ENCODE data around the gene SLC39A9. TPM values are rescaled to one million over a fixed set of nuclear protein-coding genes. Genes with fewer than 3 reads are reported as not detected.

Gene SLC39A9
- total and polyA plus RNA-seq, 7 experiments from 2014 or later: 12.3 to 50.3 (median 34.4) TPM

DNA sequence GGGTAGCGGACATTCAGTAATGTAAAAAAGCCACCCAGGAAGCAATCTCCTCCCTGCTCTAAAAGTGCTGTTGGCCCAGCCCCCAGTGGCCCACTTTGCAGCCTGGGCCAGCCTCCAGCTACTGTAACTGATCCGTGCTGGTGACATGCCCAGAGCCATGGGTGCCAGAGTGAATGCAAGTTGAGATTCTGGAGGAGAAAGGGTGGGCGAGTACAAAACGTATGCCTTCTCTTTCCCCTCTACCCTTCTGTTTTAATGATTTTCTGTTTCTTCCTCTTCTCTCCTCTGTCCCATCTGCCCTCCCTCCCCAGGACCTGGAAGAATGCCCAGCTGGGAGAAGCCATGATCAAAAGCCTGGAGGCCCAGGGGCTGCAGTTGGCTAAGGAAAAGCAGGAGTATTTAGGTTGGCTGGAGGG, 102.9 kb downstream of the SLC39A9 start:
- DNase-seq (no peak), ATAC-seq (no peak)
- no peaks in the 10 kb centered on the region for H3K36me3 ChIP-seq (ENCODE audit: control insufficient read depth in 2 of 3, insufficient read depth in 3 of 3, low read length in 3 of 3)
- no peaks in the 10 kb centered on the region for H3K4me1 ChIP-seq (ENCODE audit: control insufficient read depth in 2 of 2, insufficient read depth in 2 of 2, low read length in 2 of 2)
- H3K27me3 Mint-ChIP-seq: peaks cover 0 to 8% (median 4%) of the 10 kb centered on the region in 5 donors
- H3K9me3 Mint-ChIP-seq: no peaks in the 10 kb centered on the region
- no peaks in the 10 kb centered on the region for H3K4me1 Mint-ChIP-seq
- ChIA-PET POLR2A (no interaction called here), CTCF (no interaction called here)
- H3K36me3 Mint-ChIP-seq: no peaks in the 10 kb centered on the region
- H3K27ac Mint-ChIP-seq: no peak overlapping the region
- H3K9me3 ChIP-seq (ENCODE audit: control insufficient read depth in 2 of 3, low read length in 3 of 3): no peaks in the 10 kb centered on the region
- H3K4me3 Mint-ChIP-seq: no peak overlapping the region
- no peak overlapping the region for H3K27ac ChIP-seq (ENCODE audit: low read depth, low read length)
- H3K4me3 ChIP-seq (ENCODE audit: low read length): no peak overlapping the region
- no peaks in the 10 kb centered on the region for H3K27me3 ChIP-seq (ENCODE audit: control insufficient read depth in 2 of 2, insufficient read depth in 2 of 2, low read length in 2 of 2)
- intact Hi-C loops (cut with micrococcal nuclease): no loop called here

DNA sequence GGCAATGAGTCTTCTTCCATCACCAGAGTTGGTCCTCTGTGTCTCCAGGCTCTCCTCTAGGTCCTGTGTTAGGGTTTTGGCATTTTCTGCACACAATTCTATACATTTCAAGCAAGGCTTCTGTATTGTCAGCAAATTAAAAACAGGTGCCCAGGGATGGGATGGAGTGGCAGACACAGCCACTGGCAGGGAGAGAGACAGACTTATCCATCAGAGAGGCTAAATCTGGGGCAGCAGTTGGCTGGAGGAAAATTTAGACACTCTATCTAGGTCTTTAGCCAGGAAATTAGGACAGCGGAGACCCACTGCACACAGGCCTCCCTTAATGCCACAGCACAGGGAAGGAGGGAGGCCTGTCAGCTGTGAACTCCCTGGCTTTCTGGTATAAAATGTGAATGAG, 106.3 kb downstream of the SLC39A9 start:
- H3K9me3 Mint-ChIP-seq: no peaks in the 10 kb centered on the region
- POLR2A ChIA-PET: no interaction called here
- Histone ChIP-seq H3K27me3 (ENCODE audit: control insufficient read depth in 2 of 2, insufficient read depth in 2 of 2, low read length in 2 of 2) (no peaks in the 10 kb centered on the region), H3K27ac (ENCODE audit: low read depth, low read length) (no peak overlapping the region), H3K4me1 (ENCODE audit: control insufficient read depth in 2 of 2, insufficient read depth in 2 of 2, low read length in 2 of 2) (no peaks in the 10 kb centered on the region), H3K4me3 (ENCODE audit: low read length) (no peak overlapping the region), H3K9me3 (ENCODE audit: control insufficient read depth in 2 of 3, low read length in 3 of 3) (no peaks in the 10 kb centered on the region), H3K36me3 (ENCODE audit: control insufficient read depth in 2 of 3, insufficient read depth in 3 of 3, low read length in 3 of 3) (no peaks in the 10 kb centered on the region)
- intact Hi-C loops (cut with micrococcal nuclease): no loop called here
- H3K4me1 Mint-ChIP-seq: no peaks in the 10 kb centered on the region
- CTCF ChIA-PET: no interaction called here
- H3K36me3 Mint-ChIP-seq: no peaks in the 10 kb centered on the region
- peaks cover 0 to 11% (median 6%) of the 10 kb centered on the region in 5 donors for H3K27me3 Mint-ChIP-seq
- DNase-seq: no peak
- no peak for ATAC-seq
- no peak overlapping the region for H3K4me3 Mint-ChIP-seq
- no peak overlapping the region for H3K27ac Mint-ChIP-seq

DNA sequence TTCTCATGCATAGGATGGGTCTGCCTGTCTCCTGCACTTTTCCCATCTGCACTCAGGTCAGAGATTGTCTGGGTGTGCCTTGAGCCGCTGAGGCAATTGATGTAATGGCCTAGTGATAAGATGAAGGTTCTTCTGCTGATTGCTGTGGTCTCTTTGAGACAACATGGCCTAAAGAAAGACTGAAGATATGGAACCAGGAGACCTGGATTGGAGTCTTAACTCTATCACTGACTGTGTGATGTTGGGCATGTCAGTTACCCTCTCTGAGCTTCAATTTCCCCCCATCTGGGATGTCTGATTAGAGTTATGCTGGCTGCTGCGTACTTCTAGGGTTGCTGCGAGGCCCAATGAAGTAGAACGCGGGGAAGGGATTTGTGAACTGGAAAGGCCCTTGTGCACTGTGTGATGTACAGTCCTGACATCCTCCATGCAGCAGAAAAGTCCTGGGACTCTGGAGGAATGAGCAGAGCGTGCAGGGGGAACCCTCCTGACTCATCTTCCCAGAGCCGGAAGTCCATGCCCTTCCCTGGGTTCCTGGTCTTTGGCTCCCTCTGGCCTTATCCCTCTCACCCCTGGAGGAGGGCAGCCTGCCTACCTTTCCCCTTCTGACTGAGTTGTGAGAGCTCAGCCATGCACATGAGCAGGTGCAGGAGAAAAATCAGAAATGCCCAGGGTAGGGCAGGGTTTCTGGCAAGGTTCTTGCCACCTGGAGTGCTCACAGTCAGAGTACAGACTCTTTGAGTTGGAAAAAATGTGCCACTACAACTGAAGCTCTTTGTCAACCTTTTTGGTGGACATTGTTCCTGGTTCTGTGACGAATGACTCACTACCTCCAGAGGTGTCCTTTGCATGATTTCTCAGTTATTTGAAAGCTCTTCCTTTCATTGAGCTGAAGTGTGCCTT, 107.1 kb downstream of the SLC39A9 start:
- Histone ChIP-seq H3K4me1 (ENCODE audit: control insufficient read depth in 2 of 2, insufficient read depth in 2 of 2, low read length in 2 of 2) (no peaks in the 10 kb centered on the region), H3K27me3 (ENCODE audit: control insufficient read depth in 2 of 2, insufficient read depth in 2 of 2, low read length in 2 of 2) (no peaks in the 10 kb centered on the region), H3K36me3 (ENCODE audit: control insufficient read depth in 2 of 3, insufficient read depth in 3 of 3, low read length in 3 of 3) (no peaks in the 10 kb centered on the region), H3K27ac (ENCODE audit: low read depth, low read length) (no peak overlapping the region), H3K9me3 (ENCODE audit: control insufficient read depth in 2 of 3, low read length in 3 of 3) (no peaks in the 10 kb centered on the region), H3K4me3 (ENCODE audit: low read length) (no peak overlapping the region)
- no peaks in the 10 kb centered on the region for H3K4me1 Mint-ChIP-seq
- H3K27ac Mint-ChIP-seq: peak overlapping the region in 1 of 9 donors; percentile 7
- no peak overlapping the region for H3K4me3 Mint-ChIP-seq
- no peaks in the 10 kb centered on the region for H3K36me3 Mint-ChIP-seq
- no peaks in the 10 kb centered on the region for H3K9me3 Mint-ChIP-seq
- POLR2A ChIA-PET: no interaction called here
- intact Hi-C loops (cut with micrococcal nuclease): no loop called here
- no peak for ATAC-seq
- CTCF ChIA-PET: no interaction called here
- DNase-seq: no peak
- H3K27me3 Mint-ChIP-seq: peaks cover 0 to 11% (median 2%) of the 10 kb centered on the region in 5 donors

DNA sequence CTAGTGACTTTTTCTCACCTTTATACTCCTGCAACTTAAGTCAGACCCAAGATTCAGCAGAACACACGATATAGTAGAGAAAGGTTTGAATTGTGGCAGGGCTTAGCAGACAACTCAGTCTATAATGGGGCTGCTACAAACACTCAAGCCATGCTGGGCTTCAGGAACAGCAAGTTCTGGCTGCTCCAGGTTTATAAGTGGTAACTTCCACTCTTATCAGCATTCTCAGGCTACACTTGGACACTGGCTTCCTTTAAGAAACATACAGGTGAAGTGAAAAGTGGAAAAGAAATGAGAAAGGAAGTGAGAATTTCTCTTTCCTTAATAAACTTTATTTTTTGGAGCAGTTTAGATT, 107.7 kb downstream of the SLC39A9 start:
- no peaks in the 10 kb centered on the region for H3K36me3 ChIP-seq (ENCODE audit: control insufficient read depth in 2 of 3, insufficient read depth in 3 of 3, low read length in 3 of 3)
- Mint-ChIP-seq H3K27ac (no peak overlapping the region), H3K36me3 (no peaks in the 10 kb centered on the region), H3K4me3 (no peak overlapping the region), H3K27me3 (peaks cover 0 to 17% (median 0%) of the 10 kb centered on the region in 5 donors), H3K9me3 (no peaks in the 10 kb centered on the region), H3K4me1 (no peaks in the 10 kb centered on the region)
- H3K4me1 ChIP-seq (ENCODE audit: control insufficient read depth in 2 of 2, insufficient read depth in 2 of 2, low read length in 2 of 2): no peaks in the 10 kb centered on the region
- no peak overlapping the region for H3K27ac ChIP-seq (ENCODE audit: low read depth, low read length)
- ChIA-PET POLR2A (no interaction called here), CTCF (no interaction called here)
- intact Hi-C loops (cut with micrococcal nuclease): no loop called here
- DNase-seq (no peak), ATAC-seq (no peak)
- no peak overlapping the region for H3K4me3 ChIP-seq (ENCODE audit: low read length)
- H3K27me3 ChIP-seq (ENCODE audit: control insufficient read depth in 2 of 2, insufficient read depth in 2 of 2, low read length in 2 of 2): no peaks in the 10 kb centered on the region
- H3K9me3 ChIP-seq (ENCODE audit: control insufficient read depth in 2 of 3, low read length in 3 of 3): no peaks in the 10 kb centered on the region

Other genes starting within 250 kb of the SLC39A9 start
- 10 to 100 TPM; 43.0 to 74.3 (median 70.4) TPM for gene DCAF5, start 245.6 kb upstream of the SLC39A9 start, total RNA-seq
- gene DCAF5, start 245.6 kb upstream of the SLC39A9 start, polyA plus RNA-seq: 10 to 100 TPM; 65.9 to 89.2 TPM
- gene EXD2, start 207.2 kb upstream of the SLC39A9 start, total RNA-seq: 10 to 100 TPM in 3 of 5 experiments, 1 to 10 TPM in 2; 4.8 to 17.2 (median 10.6) TPM
- gene EXD2, start 207.2 kb upstream of the SLC39A9 start, polyA plus RNA-seq: 10 to 100 TPM in 1 of 2 donors, 1 to 10 TPM in 1; 3.7 to 13.3 TPM
- under 1 TPM in 2 of 5 experiments, not detected in 3; 0.07 to 0.65 TPM for gene GALNT16, start 138.5 kb upstream of the SLC39A9 start, total RNA-seq
- gene GALNT16, start 138.5 kb upstream of the SLC39A9 start, polyA plus RNA-seq: not detected
- 100 to 1,000 TPM in 2 of 5 experiments, 10 to 100 TPM in 3; 85.1 to 330 (median 96.3) TPM for gene ERH, start 393 bp upstream of the SLC39A9 start, total RNA-seq
- 10 to 100 TPM; 26.4 to 67.9 TPM for gene ERH, start 393 bp upstream of the SLC39A9 start, polyA plus RNA-seq
- under 1 TPM; 0.07 to 0.74 (median 0.30) TPM for gene PLEKHD1, start 86.0 kb downstream of the SLC39A9 start, total RNA-seq
- under 1 TPM in 1 of 2 donors, not detected in 1; 0.23 TPM for gene PLEKHD1, start 86.0 kb downstream of the SLC39A9 start, polyA plus RNA-seq
- gene CCDC177, start 176.2 kb downstream of the SLC39A9 start, total RNA-seq: not detected
- not detected for gene CCDC177, start 176.2 kb downstream of the SLC39A9 start, polyA plus RNA-seq
- 10 to 100 TPM; 42.9 to 90.8 (median 65.0) TPM for gene SUSD6, start 212.9 kb downstream of the SLC39A9 start, total RNA-seq
- 1 to 10 TPM; 4.3 to 6.3 TPM for gene SUSD6, start 212.9 kb downstream of the SLC39A9 start, polyA plus RNA-seq

All from naive thymus-derived CD4-positive, alpha-beta T cell (primary cell).